Measurements from ENCODE around the gene SAMD14. TPM values are rescaled to one million over a fixed set of nuclear protein-coding genes. Genes with fewer than 3 reads are reported as not detected.

Gene SAMD14
- total and polyA plus RNA-seq, 2 of the 4 experiments (the other 2 are of a cell fraction) = 1.4 to 6.2 TPM

GRCh38 chr17:50060951-50061712, 68.8 kb downstream of the SAMD14 start:
- H3K4me2 ChIP-seq (ENCODE audit: low read depth, low read length) = peak overlapping the region; percentile 46; the same call in 1 of the 2 replicates

More at GRCh38 chr17:50060951-50061712, 68.8 kb downstream of the SAMD14 start:
- Histone ChIP-seq H3K9ac (ENCODE audit: low read depth, low read length) (no peak overlapping the region), H3K4me1 (ENCODE audit: control insufficient read depth, insufficient read depth, low read length) (peaks cover 70% of the 10 kb centered on the region), H4K8ac (ENCODE audit: low read depth in 2 of 2, low read length in 2 of 2) (peak overlapping the region; percentile 52 to 88; a peak in 3 of 4 replicates), H3K4me3 (ENCODE audit: insufficient read depth, low read depth, low read length) (no peak overlapping the region), H3K18ac (ENCODE audit: low read depth, low read length) (peak overlapping the region; percentile 80), H2AK5ac (ENCODE audit: low read depth, low read length) (peak overlapping the region; percentile 89), H3K9me3 (ENCODE audit: control insufficient read depth, insufficient read depth, low read length) (no peaks in the 10 kb centered on the region), H2BK120ac (ENCODE audit: low read depth, low read length) (peak overlapping the region; percentile 89), H3K27ac (ENCODE audit: insufficient read depth, low read length) (peak overlapping the region; percentile 70), H3K79me1 (ENCODE audit: low read depth in 1 of 2, low read length in 2 of 2) (peaks cover 22 to 90% of the 10 kb centered on the region in 2 experiments; a peak in 3 of 4 replicates), H3K56ac (ENCODE audit: extremely low read depth, insufficient read depth, low read length) (0 out of 2 replicates have a peak overlapping the region, but pooled peaks have one; percentile 37), H3K9me1 (ENCODE audit: insufficient read depth, low read length) (peaks cover 58% of the 10 kb centered on the region), H3K36me3 (ENCODE audit: control insufficient read depth, insufficient read depth, low read length) (no peaks in the 10 kb centered on the region), H3K23ac (ENCODE audit: low read depth, low read length) (peak overlapping the region; percentile 70; the same call in 1 of the 2 replicates), H3K27me3 (ENCODE audit: control insufficient read depth, insufficient read depth, low read length) (no peaks in the 10 kb centered on the region), H2AFZ (replicated peaks; ENCODE audit: low read length, poor library complexity) (peak overlapping the region; percentile 33), H2AK9ac (replicated peaks; ENCODE audit: low read depth, low read length, poor library complexity) (peak overlapping the region; percentile 97), H4K5ac (ENCODE audit: low read depth, low read length) (peak overlapping the region; percentile 70), H4K20me1 (ENCODE audit: insufficient read depth, low read length) (peaks cover 11% of the 10 kb centered on the region; the same call in 1 of the 2 replicates), H3K4ac (ENCODE audit: low read depth, low read length) (peak overlapping the region; percentile 95), H2BK20ac (ENCODE audit: low read depth, low read length) (peak overlapping the region; percentile 67; the same call in 1 of the 2 replicates), H4K91ac (ENCODE audit: insufficient read depth, low read depth, low read length) (peak overlapping the region; percentile 91), H3K14ac (replicated peaks; ENCODE audit: low read depth, low read length) (peak overlapping the region; percentile 91), H2BK15ac (ENCODE audit: low read depth, low read length) (peak overlapping the region; percentile 75; the same call in 2 of the 3 replicates), H2BK5ac (ENCODE audit: low read depth, low read length, poor library complexity, severe bottlenecking) (peak overlapping the region; percentile 91)
- WGBS, 2 experiments (ENCODE audit: extremely low coverage in 2 of 2, insufficient read length in 1 of 2) = 100% methylated on average over 2 of the region's 9 CpGs; no CpG with 5 or more reads in 1 of the 2 experiments
- POLR2A ChIA-PET (ENCODE audit: unreplicated experiment) = interaction anchor here (0.6 kb wide), 1 partner anchor 55 kb away, joined by 3 read pairs; no protein-coding TSS in a partner anchor
- TF ChIP-seq RCOR1 (IDR thresholded peaks at IDR 0.05; ENCODE audit: insufficient replicate concordance, low read length) (no peak), RFX5 (IDR thresholded peaks at IDR 0.05; ENCODE audit: low read depth, low read length) (no peak), USF2 (IDR thresholded peaks at IDR 0.05; ENCODE audit: low read depth, low read length) (no peak), MAZ (IDR thresholded peaks at IDR 0.05; ENCODE audit: borderline replicate concordance, low read depth, low read length) (peak; percentile 35; the same call in 1 of the 2 replicates)
- in situ Hi-C loops (cut with MboI; ENCODE audit: low sequenced_read_pairs) = no loop called here
- BruUV-seq (replicated peaks) = no TSS peak
- dilution Hi-C loops (cut with HindIII; ENCODE audit: low sequenced_read_pairs, unreplicated experiment) = no loop called here
- DNase-seq = peak; percentile 75
- CTCF ChIA-PET = interaction anchor here (1.0 to 1.3 kb wide), 2 partner anchors 26 to 33 kb away, joined by 3 to 4 read pairs; no protein-coding TSS in a partner anchor
- peak; percentile 2 for ATAC-seq (ENCODE audit: low read depth)
- intact Hi-C loops (cut with micrococcal nuclease) = loop anchor here (10.0 kb wide), 1 partner anchor 866 kb away; no protein-coding TSS in a partner anchor

Other genes with a start within 250 kb of the SAMD14 start
- not detected in 2 replicates for gene DLX4, start 161.0 kb downstream of the SAMD14 start, total RNA-seq (2012; rRNA removed)
- not detected in 2 replicates for gene DLX4, start 161.0 kb downstream of the SAMD14 start, polyA plus RNA-seq (2012; rRNA removed)
- not detected in 2 replicates for gene DLX3, start 134.9 kb downstream of the SAMD14 start, total RNA-seq (2012; rRNA removed)
- gene DLX3, start 134.9 kb downstream of the SAMD14 start, polyA plus RNA-seq (2012; rRNA removed) = not detected in 2 replicates
- gene ITGA3, start 74.0 kb downstream of the SAMD14 start, total RNA-seq (2012; rRNA removed) = 78.0 and 80.0 TPM in 2 replicates
- 202 and 213 TPM in 2 replicates for gene ITGA3, start 74.0 kb downstream of the SAMD14 start, polyA plus RNA-seq (2012; rRNA removed)
- 26.7 and 38.0 TPM in 2 replicates for gene PDK2, start 34.8 kb downstream of the SAMD14 start, total RNA-seq (2012; rRNA removed)
- 104 and 113 TPM in 2 replicates for gene PDK2, start 34.8 kb downstream of the SAMD14 start, polyA plus RNA-seq (2012; rRNA removed)
- 28.0 and 38.6 TPM in 2 replicates for gene PPP1R9B, start 20.5 kb upstream of the SAMD14 start, total RNA-seq (2012; rRNA removed)
- gene PPP1R9B, start 20.5 kb upstream of the SAMD14 start, polyA plus RNA-seq (2012; rRNA removed) = 23.0 and 25.8 TPM in 2 replicates
- gene SGCA, start 35.8 kb upstream of the SAMD14 start, total RNA-seq (2012; rRNA removed) = not detected in 2 replicates
- gene SGCA, start 35.8 kb upstream of the SAMD14 start, polyA plus RNA-seq (2012; rRNA removed) = 0.19 and 0.55 TPM in 2 replicates
- gene COL1A1, start 71.5 kb upstream of the SAMD14 start, total RNA-seq (2012; rRNA removed) = 1,825 and 2,180 TPM in 2 replicates
- gene COL1A1, start 71.5 kb upstream of the SAMD14 start, polyA plus RNA-seq (2012; rRNA removed) = 4,117 and 4,350 TPM in 2 replicates
- gene TMEM92, start 144.3 kb upstream of the SAMD14 start, total RNA-seq (2012; rRNA removed) = 0.18 and 0.28 TPM in 2 replicates
- gene TMEM92, start 144.3 kb upstream of the SAMD14 start, polyA plus RNA-seq (2012; rRNA removed) = 0.86 and 1.7 TPM in 2 replicates
- gene XYLT2, start 216.0 kb upstream of the SAMD14 start, total RNA-seq (2012; rRNA removed) = 31.9 and 35.0 TPM in 2 replicates
- gene XYLT2, start 216.0 kb upstream of the SAMD14 start, polyA plus RNA-seq (2012; rRNA removed) = 27.7 and 35.7 TPM in 2 replicates
- gene MRPL27, start 243.0 kb upstream of the SAMD14 start, total RNA-seq (2012; rRNA removed) = 152 and 202 TPM in 2 replicates
- gene MRPL27, start 243.0 kb upstream of the SAMD14 start, polyA plus RNA-seq (2012; rRNA removed) = 156 and 176 TPM in 2 replicates
- gene EME1, start 243.1 kb upstream of the SAMD14 start, total RNA-seq (2012; rRNA removed) = 8.9 and 9.1 TPM in 2 replicates
- 9.4 and 10.1 TPM in 2 replicates for gene EME1, start 243.1 kb upstream of the SAMD14 start, polyA plus RNA-seq (2012; rRNA removed)